ENCODE data around the gene TMEM54.

The TMEM54 gene

DNA sequence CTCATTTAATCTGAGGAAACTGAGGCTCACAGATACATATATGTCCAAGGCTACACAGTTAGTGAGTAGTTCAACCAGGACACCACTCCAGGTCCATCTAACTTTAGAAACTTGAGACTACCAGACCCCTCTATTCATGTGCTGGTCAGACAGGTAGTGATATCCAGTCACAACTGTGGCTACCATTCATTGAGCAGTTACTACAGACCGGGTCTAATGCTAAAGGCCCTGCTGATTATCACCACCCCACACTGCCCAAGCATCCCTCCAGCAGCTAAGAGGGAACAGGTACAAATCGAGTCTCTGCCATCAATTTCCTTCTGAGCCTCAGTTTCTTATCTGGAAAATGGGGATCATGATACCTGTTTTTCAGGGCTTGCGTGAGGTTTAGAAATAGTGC, 9.6 kb downstream of the TMEM54 start:
- no peak for DNase-seq (ENCODE audit: low spot score)
- TF ChIP-seq, protein P1, sequence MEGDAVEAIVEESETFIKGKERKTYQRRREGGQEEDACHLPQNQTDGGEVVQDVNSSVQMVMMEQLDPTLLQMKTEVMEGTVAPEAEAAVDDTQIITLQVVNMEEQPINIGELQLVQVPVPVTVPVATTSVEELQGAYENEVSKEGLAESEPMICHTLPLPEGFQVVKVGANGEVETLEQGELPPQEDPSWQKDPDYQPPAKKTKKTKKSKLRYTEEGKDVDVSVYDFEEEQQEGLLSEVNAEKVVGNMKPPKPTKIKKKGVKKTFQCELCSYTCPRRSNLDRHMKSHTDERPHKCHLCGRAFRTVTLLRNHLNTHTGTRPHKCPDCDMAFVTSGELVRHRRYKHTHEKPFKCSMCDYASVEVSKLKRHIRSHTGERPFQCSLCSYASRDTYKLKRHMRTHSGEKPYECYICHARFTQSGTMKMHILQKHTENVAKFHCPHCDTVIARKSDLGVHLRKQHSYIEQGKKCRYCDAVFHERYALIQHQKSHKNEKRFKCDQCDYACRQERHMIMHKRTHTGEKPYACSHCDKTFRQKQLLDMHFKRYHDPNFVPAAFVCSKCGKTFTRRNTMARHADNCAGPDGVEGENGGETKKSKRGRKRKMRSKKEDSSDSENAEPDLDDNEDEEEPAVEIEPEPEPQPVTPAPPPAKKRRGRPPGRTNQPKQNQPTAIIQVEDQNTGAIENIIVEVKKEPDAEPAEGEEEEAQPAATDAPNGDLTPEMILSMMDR (IDR thresholded peaks at IDR 0.05; ENCODE audit: borderline replicate concordance, control extremely low read depth, extremely low read depth, insufficient read depth, missing control alignments) = no peak
- in situ Hi-C loops (cut with MboI; ENCODE audit: low sequenced_read_pairs, unreplicated experiment) = no loop called here

DNA sequence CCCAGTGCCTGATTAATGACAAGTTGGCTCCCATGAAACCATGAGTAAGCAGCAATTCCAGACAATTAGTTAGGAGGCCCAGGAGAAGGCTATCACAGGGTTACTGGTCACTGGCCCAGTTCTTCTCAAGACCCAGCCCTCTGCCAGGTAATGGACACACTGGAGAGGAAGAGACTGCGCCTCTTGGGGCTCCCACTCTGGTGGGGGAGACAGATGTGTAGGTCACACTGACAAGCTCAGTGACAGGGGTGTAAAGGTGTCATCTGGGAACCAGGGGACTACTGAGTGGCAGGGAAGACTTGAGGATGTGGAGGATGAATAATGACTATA, 10.0 kb downstream of the TMEM54 start:
- no peak for DNase-seq (ENCODE audit: low spot score)
- TF ChIP-seq, protein P1 (IDR thresholded peaks at IDR 0.05; ENCODE audit: borderline replicate concordance, control extremely low read depth, extremely low read depth, insufficient read depth, missing control alignments) = no peak
- in situ Hi-C loops (cut with MboI; ENCODE audit: low sequenced_read_pairs, unreplicated experiment) = no loop called here

DNA sequence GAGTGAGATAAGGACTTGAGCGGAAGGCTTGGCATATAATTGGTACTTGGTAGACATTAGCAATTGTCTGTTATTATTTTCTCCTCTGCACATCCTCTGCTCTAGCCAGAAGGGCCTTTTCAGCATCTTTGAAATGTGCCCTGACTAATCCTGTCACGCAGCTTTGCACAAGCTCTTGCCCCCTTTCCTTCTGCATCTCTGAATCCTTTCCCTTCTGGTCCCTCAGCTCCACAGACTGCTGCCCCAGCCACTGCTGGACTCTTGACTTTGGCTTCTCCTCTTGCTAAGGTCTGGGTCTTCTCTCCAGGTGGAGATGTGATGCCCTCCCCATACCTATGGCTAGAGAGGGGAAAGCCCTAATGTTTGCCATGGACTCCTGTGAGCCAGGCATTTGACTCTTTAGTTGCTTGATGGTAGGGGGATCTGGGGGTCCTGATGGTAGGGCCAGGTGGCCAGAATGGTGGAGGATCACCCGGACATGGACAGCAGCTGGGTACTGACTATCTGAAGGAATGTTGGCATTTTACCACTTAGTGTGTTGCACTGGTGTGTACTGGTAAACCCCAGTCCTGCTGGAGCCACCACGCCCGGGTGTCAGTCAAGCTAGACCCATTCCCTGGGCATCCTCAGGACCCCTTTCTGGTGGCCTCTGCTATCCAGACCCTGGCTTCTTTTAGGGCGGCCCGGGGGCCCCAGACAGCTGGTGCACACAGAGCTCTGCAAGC, 10.5 kb downstream of the TMEM54 start:
- DNase-seq (ENCODE audit: low spot score) = no peak
- TF ChIP-seq, protein P1 (IDR thresholded peaks at IDR 0.05; ENCODE audit: borderline replicate concordance, control extremely low read depth, extremely low read depth, insufficient read depth, missing control alignments) = no peak
- in situ Hi-C loops (cut with MboI; ENCODE audit: low sequenced_read_pairs, unreplicated experiment) = no loop called here

DNA sequence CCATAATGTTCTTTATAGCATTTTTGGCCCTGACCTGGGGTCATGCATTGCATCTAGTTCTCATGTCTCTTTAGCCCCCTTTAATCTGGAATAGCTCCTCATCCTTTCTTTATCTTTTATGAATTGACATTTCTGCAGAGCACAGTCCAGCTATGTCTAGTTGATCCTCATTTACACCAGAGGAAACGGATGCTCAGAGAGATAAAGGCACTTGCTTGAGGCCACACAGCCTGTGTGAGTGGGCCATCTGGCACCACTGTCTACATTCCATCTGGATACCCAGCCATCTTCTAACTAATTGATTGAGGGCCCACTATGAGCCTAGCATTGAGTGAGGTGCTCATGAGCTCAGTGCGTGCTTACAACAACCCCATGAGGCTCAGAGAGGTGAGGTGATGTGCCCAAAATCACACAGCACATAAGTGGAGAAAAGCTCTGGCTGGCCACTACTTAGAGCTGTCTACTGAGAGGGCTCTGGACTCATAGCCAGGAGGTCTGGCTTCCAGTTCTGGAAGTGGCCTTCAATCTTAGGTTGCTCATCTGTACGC, 11.4 kb downstream of the TMEM54 start:
- in situ Hi-C loops (cut with MboI; ENCODE audit: low sequenced_read_pairs, unreplicated experiment) = no loop called here
- DNase-seq (ENCODE audit: low spot score) = no peak
- TF ChIP-seq, protein P1 (IDR thresholded peaks at IDR 0.05; ENCODE audit: borderline replicate concordance, control extremely low read depth, extremely low read depth, insufficient read depth, missing control alignments) = no peak

DNA sequence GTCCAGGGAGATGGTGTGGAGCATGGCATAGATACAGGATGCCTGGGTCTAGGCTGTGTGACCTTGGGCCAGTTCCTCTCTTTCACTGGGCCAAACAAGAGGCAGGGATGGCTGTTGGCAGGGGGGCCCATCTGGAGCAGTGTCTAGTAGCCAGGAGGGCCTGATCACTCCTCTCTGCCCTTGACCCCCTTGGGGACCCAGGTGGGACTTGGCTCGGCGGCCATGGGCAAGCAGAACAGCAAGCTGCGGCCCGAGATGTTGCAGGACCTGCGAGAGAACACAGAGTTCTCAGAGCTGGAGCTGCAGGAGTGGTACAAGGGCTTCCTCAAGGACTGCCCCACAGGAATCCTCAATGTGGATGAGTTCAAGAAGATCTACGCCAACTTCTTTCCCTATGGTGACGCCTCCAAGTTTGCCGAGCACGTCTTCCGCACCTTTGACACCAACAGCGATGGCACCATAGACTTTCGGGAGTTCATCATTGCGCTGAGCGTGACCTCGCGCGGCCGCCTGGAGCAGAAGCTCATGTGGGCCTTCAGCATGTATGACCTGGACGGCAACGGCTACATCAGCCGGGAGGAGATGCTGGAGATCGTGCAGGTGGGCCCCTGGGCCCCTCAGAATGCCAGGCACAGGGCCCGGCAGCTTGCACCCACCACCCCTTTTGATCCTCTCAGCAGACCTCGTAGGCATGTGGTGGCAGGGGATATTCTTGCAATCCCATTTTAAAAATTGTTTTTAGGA, 12.3 kb downstream of the TMEM54 start:
- TF ChIP-seq, protein P1 (IDR thresholded peaks at IDR 0.05; ENCODE audit: borderline replicate concordance, control extremely low read depth, extremely low read depth, insufficient read depth, missing control alignments) = no peak
- in situ Hi-C loops (cut with MboI; ENCODE audit: low sequenced_read_pairs, unreplicated experiment) = no loop called here
- DNase-seq (ENCODE audit: low spot score) = no peak

DNA sequence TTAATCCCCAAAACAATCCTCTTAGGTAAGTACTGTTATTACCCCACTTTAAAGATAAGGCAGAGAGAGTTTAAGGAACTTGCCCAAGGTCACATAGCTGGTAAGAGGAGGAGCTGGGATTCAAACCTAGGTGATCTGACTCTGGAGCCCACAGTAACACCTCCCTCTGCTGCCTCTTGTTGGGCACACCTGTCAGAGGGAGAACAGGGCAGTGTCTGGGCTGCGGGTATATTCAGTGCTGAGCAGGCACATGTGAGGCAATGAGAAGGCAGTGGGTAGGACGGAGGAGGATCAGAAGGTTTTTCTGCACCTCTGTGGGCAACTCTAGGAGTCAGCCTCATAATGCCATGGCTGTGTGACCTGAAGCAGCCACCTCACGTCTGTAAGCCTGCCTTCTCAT, 13.1 kb downstream of the TMEM54 start:
- TF ChIP-seq, protein P1 (IDR thresholded peaks at IDR 0.05; ENCODE audit: borderline replicate concordance, control extremely low read depth, extremely low read depth, insufficient read depth, missing control alignments) = no peak
- in situ Hi-C loops (cut with MboI; ENCODE audit: low sequenced_read_pairs, unreplicated experiment) = no loop called here
- no peak for DNase-seq (ENCODE audit: low spot score)
